Measurements from ENCODE around the gene RCAN2.

The RCAN2 gene

GRCh38 chr6:46491628-46492547 is 639 bp upstream of the RCAN2 start:
- DNase-seq (ENCODE audit: low spot score), result peak; percentile 75

GRCh38 chr6:46490425-46491200 is 636 bp downstream of the RCAN2 start:
- peak; percentile 34 for DNase-seq (ENCODE audit: low spot score)

- no peak for DNase-seq (ENCODE audit: low spot score)
Observed at GRCh38 chr6:46486181-46486580, 5.1 kb downstream of the RCAN2 start.

GRCh38 chr6:46484081-46484820 is 7.0 kb downstream of the RCAN2 start:
- DNase-seq (ENCODE audit: low spot score), result peak; percentile 15

- DNase-seq (ENCODE audit: low spot score), result no peak
Observed at GRCh38 chr6:46476301-46476700, 14.9 kb downstream of the RCAN2 start.

- no peak for DNase-seq (ENCODE audit: low spot score)
Observed at GRCh38 chr6:46473881-46474280, 17.4 kb downstream of the RCAN2 start.

- DNase-seq (ENCODE audit: low spot score), result no peak
Observed at GRCh38 chr6:46472243-46472642, 19.0 kb downstream of the RCAN2 start.

- no peak for DNase-seq (ENCODE audit: low spot score)
Observed at GRCh38 chr6:46469021-46469420, 22.2 kb downstream of the RCAN2 start.

- no peak for DNase-seq (ENCODE audit: low spot score)
Observed at GRCh38 chr6:46468403-46469010, 22.7 kb downstream of the RCAN2 start.

- no peak for DNase-seq (ENCODE audit: low spot score)
Observed at GRCh38 chr6:46466570-46466969, 24.7 kb downstream of the RCAN2 start.

- no peak for DNase-seq (ENCODE audit: low spot score)
Observed at GRCh38 chr6:46465294-46466165, 25.7 kb downstream of the RCAN2 start.

- DNase-seq (ENCODE audit: low spot score), result no peak
Observed at GRCh38 chr6:46456297-46456696, 35.0 kb downstream of the RCAN2 start.

- no peak for DNase-seq (ENCODE audit: low spot score)
Observed at GRCh38 chr6:46454691-46455090, 36.6 kb downstream of the RCAN2 start.

- DNase-seq (ENCODE audit: low spot score), result no peak
Observed at GRCh38 chr6:46453741-46454316, 37.4 kb downstream of the RCAN2 start.

GRCh38 chr6:46453216-46453615 is 38.0 kb downstream of the RCAN2 start:
- DNase-seq (ENCODE audit: low spot score), result peak; percentile 15

- DNase-seq (ENCODE audit: low spot score), result no peak
Observed at GRCh38 chr6:46452312-46452917, 38.8 kb downstream of the RCAN2 start.

- no peak for DNase-seq (ENCODE audit: low spot score)
Observed at GRCh38 chr6:46451343-46451742, 39.9 kb downstream of the RCAN2 start.

GRCh38 chr6:46444772-46445454 is 46.3 kb downstream of the RCAN2 start:
- no peak for DNase-seq (ENCODE audit: low spot score)

- no peak for DNase-seq (ENCODE audit: low spot score)
Observed at GRCh38 chr6:46443623-46444022, 47.6 kb downstream of the RCAN2 start.

- no peak for DNase-seq (ENCODE audit: low spot score)
Observed at GRCh38 chr6:46440641-46441040, 50.6 kb downstream of the RCAN2 start.
